GM11168 (cell line): ENCODE data around the gene PIK3CD.
"Not testable (repeated sequence)": the region's sequence is repeated elsewhere in the genome, so short reads cannot be mapped to it uniquely, and the experiment has no call there.

ENCODE experiments used
- in situ Hi-C: fragments of 300-500 bp; cut with MboI; formaldehyde crosslinking; loops from one replicate; pipeline ENCODE4 v1.12.0; 2022; ENCODE audit warnings: low sequenced_read_pairs; ENCODE audit not compliant: unreplicated experiment

PIK3CD gene

DNA sequence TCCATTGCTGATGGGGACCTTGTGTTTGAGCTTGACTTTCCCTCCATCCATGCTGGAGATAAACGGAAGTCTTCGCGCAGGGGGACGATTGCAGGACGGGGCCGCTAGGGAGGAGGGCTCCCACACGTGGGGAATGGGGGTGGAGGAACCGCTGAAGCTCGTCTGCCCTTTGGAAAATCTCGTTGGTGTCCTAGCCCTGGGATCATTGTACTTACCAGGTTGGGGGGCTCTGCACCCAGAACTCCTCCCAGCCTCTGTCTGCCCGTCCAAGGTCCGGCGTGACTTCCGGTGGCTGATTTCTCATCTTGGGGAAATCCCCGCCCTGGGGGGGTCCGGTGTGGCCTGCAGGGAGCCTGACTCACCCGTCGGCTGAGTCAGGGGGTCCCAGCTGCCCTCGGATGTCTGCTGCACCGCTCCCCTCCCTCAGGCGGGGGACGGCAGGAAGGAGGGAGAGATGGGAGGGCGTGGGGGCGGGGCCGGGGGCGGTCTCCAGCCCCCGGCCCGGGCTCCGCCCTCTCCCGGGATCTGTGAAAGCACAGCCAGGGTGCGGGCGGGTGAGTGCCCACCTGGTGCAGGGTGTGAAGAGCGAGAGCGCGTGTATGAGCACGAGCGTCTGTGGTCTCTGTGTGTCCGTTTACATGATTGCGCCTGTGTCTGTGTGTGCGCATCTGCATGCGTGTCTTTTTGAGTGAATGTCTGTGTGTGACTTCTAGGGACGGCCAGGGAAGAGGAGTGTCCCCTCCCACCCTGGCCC is 35.8 kb downstream of the PIK3CD start:
- in situ Hi-C loops: no loop called here

DNA sequence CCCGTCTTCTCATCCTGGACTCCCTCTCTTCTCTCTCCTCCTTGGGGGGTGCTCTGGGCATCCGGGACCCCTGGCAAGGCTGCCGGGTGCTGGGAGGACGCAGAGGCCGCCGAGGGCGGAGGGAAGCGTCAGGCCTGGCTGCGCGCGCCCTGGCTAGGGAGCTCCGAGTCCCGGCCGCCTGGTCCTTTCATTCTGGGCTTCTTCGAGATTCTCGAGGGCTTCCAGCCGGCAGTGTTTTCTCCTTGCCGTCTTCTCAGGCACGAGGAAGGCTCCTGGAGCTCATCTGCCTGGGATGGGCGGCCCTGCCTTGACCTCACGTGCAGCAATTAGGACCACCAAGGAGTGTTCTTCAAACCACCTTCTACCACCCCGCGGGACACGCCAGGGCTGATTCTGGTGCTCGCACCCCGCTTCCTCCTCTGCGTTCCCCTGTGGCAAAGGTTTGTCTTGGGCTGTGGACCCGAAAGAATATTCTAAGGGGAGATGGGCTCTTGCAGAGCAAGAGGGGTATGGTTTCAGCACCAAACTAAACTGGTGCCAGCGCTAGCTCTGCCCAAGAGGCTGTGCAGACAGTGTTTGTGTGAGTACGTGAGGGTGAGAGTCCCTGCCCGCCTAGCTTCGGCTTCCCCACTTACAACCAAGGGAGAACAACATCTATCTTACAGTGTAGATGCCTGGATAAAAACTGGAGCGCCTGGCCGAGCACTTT is 36.5 kb downstream of the PIK3CD start:
- in situ Hi-C loops: no loop called here

DNA sequence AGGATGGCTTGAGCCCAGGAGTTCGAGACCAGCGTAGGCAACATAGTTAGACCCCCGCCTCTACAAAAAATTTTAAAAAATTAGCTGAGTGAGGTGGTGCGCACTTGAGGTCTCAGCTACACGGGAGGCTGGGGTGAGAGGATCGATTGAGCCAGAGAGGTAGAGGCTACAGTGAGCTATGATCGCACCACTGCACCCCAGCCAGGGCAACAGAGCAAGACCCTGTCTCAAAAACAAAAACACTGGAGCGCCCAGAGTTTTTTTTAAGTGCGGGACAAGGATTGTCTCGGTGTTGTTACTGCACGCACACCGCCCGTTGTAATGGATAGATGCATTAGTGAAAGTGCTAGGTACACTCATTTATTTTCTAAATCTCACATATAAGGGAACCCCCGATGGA is 37.1 kb downstream of the PIK3CD start:
- in situ Hi-C loops: no loop called here

DNA sequence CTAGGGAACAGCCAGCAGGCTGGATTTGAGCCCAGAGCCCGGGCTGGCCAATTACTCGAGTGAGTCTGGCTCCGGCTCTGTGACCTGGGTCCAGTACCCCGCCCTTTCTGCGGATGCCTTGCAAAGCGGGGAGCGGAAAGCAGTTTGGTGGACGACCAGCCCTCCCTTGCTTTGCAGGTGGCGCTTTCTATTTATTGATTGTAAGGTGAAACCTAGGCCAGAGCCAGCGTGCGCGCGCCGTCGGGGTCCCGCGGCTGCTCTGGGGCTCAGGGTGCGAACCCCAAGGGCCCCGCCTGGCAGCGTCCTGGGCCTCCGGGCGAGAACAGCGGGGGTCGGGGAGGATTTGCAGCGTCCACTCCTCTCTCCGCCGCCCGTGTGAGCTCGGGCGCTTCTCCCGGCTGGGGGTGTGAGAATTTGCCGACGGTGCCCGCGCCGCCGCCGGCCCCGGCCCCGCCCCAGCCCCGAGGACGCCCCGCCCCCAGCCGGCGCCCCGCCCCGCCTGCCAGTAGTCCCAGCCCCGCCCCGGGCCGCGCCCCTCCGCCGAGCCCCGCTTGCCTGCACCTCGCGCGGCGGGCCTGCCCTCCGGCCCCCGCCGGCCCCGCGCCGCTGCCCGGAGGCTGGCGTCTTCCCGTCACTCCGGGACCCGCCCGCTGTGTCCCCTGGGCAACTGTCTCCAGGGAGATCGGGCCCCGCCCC is 37.6 kb downstream of the PIK3CD start:
- in situ Hi-C loops: no loop called here

DNA sequence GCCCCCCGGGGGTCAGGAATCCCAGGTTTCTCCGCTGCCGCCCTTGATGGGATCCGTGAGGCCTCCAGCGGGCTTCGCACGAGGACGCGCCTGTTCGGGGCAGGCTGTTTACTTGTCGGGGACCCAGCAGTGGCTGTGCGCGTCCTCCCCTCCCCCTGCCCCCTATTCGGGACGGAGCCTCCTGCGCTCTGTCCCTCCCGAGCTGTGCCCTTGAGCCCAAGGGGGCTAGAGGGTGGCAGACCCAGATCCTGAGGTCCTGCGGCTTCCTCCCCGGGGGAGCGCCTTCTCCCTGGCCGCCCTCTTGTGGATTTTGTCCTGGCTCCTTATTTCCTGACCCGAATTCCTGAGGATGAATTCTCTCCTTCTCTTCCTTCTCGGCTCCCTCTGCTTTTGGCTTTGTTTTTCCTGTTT is 38.4 kb downstream of the PIK3CD start:
- in situ Hi-C loops: no loop called here

DNA sequence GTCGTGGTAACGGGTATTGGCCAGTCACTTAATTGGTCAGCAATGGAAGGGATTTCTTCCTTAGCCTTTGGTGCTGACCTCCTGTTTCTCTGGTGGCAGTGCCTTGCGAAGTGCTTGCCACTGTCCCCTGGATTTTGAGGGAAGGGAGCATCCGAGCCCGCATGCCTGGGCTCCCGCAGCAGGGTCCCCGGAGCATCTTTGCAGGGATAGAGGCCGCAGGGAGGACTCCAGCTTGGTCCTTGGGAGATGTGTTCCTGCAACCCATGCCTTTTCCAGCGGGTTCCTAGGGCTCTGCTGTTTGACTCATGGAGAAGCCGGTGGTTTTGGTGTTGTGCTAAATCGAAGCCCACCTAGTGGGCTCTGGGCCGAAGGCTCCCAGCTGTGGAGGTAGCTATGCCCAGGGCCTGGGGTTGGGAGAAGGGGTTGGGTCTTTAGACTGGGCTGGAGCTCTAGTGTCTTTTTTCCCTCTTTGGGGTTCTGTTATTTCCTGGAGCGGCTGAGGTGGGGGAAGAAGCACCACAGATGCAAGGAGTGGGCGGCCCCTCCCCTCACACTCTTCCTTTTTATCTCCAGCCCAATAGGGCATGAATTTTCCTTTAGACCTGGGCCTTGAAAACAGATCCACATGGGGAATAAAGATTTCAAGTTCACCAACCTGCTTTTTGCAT is 39.0 kb downstream of the PIK3CD start:
- in situ Hi-C loops: no loop called here

DNA sequence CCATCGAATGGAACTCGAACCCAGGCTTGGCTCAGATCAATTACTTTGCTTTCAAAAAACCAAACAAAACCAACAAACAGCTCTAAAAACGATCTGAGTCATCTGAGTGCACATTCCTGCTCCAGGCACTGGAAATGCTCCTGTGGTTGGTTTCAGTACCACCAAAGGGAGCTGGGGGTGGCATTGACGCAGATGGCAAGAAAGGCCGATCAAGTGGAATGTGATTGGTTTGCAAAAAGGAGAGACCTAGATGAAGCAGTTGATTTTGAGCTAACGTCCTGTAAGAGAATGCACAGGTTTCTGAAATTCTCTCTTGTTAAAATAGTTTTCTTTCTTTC is 39.5 kb downstream of the PIK3CD start:
- in situ Hi-C loops: no loop called here

DNA sequence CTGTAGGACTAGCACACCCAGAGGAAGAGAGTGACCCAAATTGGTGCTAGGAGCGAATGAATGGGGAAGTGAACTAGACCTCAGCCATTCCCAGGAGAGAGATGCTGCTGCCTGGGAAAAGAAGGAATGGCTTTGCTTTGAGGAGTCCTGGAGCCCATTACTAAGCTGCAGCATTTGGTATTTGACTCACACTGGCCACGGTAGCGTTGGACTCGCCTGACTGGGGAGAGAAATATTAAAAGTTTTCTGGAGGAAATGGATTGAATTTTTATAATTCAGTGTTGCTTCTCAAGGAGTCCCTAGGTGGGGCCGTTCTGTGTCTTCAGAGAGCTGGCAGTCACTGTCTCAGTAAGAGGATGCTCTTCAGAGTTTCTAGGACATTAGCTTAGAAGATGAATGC is 40.2 kb downstream of the PIK3CD start:
- in situ Hi-C loops: no loop called here

DNA sequence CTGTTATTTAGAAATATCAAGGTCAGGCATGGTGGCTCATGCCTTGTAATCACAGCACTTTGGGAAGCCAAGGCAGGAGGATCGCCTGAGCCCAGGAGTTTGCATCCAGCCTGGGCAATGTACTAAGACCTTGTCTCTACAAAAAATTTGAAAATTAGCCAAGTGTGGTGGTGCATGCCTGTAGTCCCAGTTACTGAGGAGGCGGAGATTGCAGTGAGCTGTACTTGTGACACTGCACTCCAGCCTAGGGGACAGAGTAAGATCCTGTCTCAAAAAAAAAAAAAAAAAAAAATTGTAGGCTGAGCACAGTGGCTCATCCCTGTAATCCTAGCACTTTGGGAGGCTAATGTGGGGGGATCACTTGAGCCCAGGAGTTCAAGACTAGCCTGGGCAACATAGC is 45.3 kb downstream of the PIK3CD start:
- in situ Hi-C loops: no loop called here

DNA sequence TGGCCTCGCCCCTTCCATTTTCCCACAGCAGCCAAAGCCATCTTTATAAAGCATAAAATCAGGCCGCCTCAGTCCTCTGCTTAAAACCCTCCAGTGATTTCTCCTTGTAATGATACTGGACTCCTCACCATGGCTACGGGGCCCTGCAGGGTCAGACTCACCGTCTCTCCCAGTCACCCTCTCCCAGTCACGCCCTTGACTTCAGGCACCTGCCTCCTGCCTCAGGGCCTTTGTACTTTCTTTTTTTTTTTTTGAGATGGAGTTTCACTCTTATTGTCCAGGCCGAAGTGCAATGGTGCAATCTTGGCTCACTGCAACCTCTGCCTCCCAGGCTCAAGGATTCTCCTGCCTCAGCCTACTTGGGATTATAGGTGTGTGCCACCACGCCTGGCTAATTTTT is 47.8 kb downstream of the PIK3CD start:
- in situ Hi-C loops: no loop called here

DNA sequence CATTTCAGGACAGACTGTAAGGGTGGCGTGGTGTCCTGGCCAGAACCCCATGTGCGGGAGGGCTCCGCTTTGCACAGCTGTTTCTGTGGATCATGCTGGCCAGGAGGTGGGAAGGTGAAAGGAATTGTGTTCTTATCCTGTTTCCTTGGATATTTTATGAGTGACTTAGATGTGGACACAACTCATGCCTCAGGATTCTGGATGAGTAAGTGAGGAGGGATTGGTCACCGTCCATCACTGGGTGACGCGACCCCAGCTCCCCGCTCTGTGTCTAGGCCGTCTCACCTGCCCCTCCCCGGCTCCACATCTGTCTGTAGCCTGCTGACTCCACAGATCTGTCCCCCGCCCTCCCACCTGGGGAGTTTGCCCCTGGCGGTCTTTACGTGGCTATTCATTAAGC is 48.8 kb downstream of the PIK3CD start:
- in situ Hi-C loops: no loop called here

DNA sequence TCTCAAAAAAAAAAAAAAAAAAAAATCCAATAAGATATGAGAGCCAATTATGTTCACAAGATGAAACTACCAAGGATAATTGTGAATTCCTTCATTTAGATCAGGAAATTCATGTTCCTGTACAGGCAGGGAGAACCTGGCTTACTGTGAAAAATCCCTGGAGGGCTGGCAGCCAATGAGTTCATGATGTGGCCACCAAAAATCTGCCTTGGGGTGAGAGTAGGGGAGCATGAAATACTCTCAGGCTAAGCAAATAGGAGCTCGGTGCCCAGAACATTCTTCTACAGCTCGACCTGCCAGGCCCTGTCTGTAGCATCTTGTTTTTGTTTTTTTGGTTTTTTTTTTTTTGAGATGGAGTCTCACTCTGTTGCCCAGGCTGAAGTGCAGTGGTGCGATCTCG is 50.1 kb downstream of the PIK3CD start:
- in situ Hi-C loops: no loop called here

DNA sequence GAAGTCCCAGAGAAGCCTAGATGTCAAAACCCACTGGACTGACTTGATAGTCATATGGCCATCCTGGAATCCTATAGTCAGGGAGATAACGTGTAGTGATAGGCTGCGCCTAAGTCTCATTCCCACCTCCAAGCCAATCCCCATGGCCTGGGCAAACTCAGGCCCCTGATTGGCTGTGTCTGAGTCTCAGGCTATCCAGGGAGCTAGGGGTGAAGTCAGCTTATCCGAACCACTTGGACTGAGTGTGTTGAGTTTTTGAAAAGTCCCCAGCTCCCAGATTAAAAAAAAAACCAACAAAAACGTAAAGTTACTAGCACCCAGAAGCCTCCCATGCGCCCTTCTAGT is 51.6 kb downstream of the PIK3CD start:
- in situ Hi-C loops: no loop called here

DNA sequence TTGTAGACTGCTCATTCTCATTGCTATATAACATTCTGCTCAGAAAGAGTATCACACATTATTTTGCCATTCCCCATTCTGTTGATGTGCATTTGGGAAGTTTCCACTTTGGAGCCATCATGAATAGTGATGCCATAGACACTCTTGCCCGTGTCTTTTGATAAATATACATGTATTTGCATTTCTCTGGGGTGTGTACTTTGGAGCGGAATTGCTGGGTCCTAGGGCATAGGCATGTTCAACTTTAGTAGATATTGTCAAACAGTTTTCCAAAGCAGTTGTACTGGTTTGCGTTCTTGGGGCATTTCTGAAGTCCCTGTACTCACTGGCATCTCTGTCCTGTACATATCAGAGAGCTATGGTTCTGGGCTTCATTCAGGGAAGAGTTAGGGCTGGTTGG is 52.1 kb downstream of the PIK3CD start:
- in situ Hi-C loops: no loop called here

DNA sequence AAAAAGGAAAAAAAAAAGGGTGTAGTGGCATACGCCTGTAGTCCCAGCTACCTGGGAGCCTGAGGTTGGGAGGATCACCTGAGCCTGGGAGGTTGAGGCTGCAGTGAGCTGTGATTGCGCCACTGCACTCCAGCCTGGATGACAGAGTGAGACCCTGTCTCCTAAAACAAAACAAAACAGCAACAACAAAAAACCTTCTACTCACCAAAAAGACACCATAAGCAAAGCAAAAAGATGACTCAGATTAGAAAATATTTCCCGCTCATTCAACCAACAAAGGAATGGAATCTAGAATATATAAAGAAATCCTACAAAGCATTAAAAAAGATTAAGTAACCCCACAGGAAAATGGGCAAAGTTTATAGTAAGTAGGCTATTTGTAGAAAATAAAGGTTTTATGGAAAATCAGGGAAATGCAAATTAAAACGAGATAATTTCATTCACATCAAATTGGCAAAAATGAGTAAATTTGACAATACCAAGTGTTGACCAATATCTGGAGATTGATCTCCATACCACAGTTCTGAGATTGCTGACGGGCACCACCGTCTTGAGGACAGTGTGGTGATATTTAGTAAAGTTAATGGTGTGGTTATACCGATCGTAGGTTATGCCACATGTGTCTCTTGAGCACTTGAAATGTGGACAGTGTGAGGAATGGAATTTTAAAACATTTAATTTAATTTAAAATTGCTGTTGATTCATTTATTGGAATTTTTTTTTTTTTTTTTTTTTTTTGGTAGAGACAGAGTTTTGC is 54.0 kb downstream of the PIK3CD start:
- in situ Hi-C loops: no loop called here

DNA sequence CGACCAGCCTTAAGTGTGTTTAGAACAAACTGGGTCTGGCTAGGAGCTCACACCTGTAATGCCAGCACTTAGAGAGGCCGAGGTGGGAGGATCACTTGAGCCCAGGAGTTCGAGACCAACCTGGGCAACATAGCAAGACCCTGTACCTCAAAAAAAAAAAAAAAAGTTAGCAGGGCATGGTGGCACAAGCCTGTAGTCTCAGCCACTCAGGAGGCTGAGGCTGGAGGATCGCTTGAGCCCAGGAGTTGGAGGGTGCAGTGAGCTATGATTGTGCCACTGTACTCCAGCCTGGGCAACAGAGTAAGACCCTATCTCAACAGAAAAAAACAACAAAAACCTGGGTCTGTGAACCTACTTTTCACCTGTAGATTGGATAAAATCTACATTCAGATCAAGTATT is 54.6 kb downstream of the PIK3CD start:
- in situ Hi-C loops: no loop called here

DNA sequence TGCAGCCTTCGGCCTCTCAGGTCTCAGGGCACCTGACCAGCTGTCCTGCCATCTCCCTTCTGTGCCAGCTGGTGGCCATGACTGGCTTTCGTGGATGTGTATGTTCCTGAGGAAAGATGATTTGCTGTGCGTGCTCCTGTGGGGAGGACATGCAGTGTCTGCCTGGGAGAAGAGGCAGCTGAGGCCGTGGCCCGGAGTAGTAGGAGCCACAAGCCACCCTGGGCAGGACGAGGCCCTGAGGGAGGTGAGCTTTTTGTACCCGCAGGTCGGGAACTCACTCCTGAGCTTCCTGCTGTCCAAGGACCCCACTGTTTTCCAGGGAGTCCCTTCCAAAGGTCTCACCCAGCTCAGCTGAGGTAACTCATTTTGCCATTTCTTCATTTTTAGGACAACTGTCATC is 58.5 kb downstream of the PIK3CD start:
- in situ Hi-C loops: no loop called here

DNA sequence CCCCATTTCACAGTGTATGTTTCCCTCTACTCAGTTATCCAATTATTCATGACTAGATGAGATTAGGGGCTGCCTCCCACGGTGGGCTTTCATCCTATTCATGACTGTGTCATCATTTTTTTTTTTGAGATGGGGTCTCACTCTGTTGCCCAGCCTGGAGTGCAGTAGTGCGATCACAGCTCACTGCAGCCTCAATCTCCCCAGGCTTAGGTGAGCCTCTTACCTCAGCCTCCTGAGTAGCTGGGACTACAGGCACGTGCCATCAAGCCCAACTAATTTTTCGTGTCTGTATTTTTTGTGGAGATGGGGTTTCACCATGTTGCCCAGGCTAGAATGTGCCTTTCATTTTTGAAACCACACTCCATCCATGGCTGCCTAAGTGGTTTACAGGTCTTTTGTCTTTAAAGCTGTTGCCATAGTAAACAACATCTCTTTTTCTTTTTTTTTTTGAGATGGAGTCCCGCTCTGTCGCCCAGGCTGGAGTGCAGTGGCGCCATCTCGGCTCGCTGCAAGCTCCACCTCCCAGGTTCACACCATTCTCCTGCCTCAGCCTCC is 60.0 kb downstream of the PIK3CD start:
- in situ Hi-C loops: no loop called here

DNA sequence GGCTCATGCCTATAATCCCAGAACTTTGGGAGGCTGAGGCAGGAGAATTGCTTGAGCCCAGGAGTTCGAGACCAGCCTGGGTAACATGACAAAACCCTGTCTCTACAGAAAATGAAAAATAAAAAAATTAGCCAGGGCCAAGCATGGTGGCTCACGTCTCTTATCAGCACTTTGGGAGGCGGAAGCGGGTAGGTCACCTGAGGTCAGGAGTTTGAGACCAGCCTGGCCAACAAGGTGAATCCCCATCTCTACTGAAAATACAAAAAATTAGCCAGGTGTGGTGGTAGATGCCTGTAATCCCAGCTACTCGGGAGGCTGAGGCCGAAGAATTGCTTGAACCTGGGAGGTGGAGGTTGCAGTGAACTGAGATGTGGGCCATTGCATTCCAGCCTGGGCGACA is 61.2 kb downstream of the PIK3CD start:
- in situ Hi-C loops: not testable (repeated sequence)

DNA sequence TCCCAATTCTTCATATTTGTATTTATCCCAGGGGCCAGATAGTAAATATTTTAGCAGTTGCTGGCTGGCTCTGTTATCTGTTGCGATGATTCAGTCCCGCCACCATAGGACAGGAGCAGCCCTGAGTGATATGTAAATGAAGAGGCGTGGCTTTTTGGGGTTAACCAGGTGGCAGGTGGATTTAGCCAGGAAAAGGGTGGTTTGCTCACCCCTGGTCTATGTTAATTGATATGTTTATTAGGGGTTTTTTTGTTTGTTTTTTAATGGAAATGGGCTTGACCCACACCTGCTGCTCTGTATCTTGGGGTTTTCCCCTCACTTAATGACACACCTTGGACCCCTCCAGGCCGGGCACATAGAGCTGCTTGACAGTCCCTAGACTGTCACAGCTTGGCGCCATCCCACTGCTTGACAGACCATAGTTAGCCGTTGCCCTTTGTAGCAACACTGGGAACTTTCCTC is 62.8 kb downstream of the PIK3CD start:
- in situ Hi-C loops: no loop called here
